K562 (cell line): Measurements from ENCODE around the gene POLR2M. TPM values are rescaled to one million over a fixed set of nuclear protein-coding genes. Genes with fewer than 3 reads are reported as not detected.
A peak's percentile ranks its signal among the peaks of the same experiment; 100 is the strongest.

Source experiments
- BRD9 ChIP-seq: fragments of 450-650 bp; IDR thresholded peaks from 2 replicates; pipeline ENCODE4 v1.6.1; 2018; ENCODE audit warnings: low read depth; ENCODE audit not compliant: partially characterized antibody
- CBX3 ChIP-seq, 2 experiments: IDR thresholded peaks; 1 replicate in 1 of 2; 2 replicates in 1 of 2; pipeline ENCODE4 v1.6.1; 2012; ENCODE audit warnings: inconsistent platforms in 2 of 2, low read length in 2 of 2, borderline replicate concordance in 1 of 2, control low read depth in 1 of 2
- CREB3L1 ChIP-seq: fragments of 450-650 bp; IDR thresholded peaks from 2 replicates; pipeline ENCODE4 v1.6.1; 2014; ENCODE audit warnings: low read depth, mild to moderate bottlenecking, moderate library complexity, borderline replicate concordance
- CTBP1 ChIP-seq: fragments of 450-650 bp; IDR thresholded peaks from 2 replicates; pipeline ENCODE4 v1.6.1; 2016; ENCODE audit warnings: borderline replicate concordance
- DPF2 ChIP-seq: fragments of 450-650 bp; IDR thresholded peaks from 2 replicates; pipeline ENCODE4 v1.6.1; 2016
- ERF ChIP-seq: fragments of 450-650 bp; formaldehyde crosslinking; IDR thresholded peaks from 2 replicates; pipeline ENCODE4 v1.4.0; 2020; ENCODE audit warnings: mild to moderate bottlenecking, mixed read lengths
- ETV1 ChIP-seq: fragments of 450-650 bp; conservative IDR thresholded peaks from 2 replicates; pipeline ENCODE4 v1.6.1; 2016; ENCODE audit warnings: missing genetic modification characterization, control low read depth, low read depth, missing compliant biosample characterization
- KLF16 ChIP-seq: IDR thresholded peaks from 2 replicates; pipeline ENCODE4 v1.6.1; 2016; ENCODE audit warnings: antibody characterized with exemption
- MEIS2 ChIP-seq: fragments of 450-650 bp; IDR thresholded peaks from 2 replicates; pipeline ENCODE4 v1.6.1; 2014; ENCODE audit warnings: mild to moderate bottlenecking; ENCODE audit not compliant: partially characterized antibody
- NCOA1 ChIP-seq: fragments of 450-650 bp; IDR thresholded peaks from 2 replicates; pipeline ENCODE4 v1.6.1; 2016; ENCODE audit warnings: low read depth
- NRF1 ChIP-seq, 2 experiments: fragments of 450-650 bp; IDR thresholded peaks in 1 of 2; conservative IDR thresholded peaks in 1 of 2; 2 replicates each; pipeline ENCODE4 v1.6.1; 2014; ENCODE audit warnings: mild to moderate bottlenecking in 2 of 2
- OTX1 ChIP-seq: fragments of 450-650 bp; formaldehyde crosslinking; IDR thresholded peaks from 2 replicates; pipeline ENCODE4 v1.4.0; 2022; ENCODE audit warnings: mild to moderate bottlenecking
- RAD21 ChIP-seq, 2 experiments: fragments of 250-450 bp in 1 of 2; fragments of 450-650 bp in 1 of 2; sonication (Bioruptor Pico) in 1 of 2; formaldehyde crosslinking in 1 of 2; IDR thresholded peaks in 1 of 2; conservative IDR thresholded peaks in 1 of 2; 2 replicates each; pipeline versions ENCODE4 v1.4.0 to v1.8.0; 2020 to 2022; ENCODE audit warnings: mild to moderate bottlenecking in 2 of 2, moderate library complexity in 1 of 2
- RB1 ChIP-seq: fragments of 450-650 bp; IDR thresholded peaks from 2 replicates; pipeline ENCODE4 v1.6.1; 2017; ENCODE audit warnings: low read depth, mild to moderate bottlenecking
- SOX6 ChIP-seq: fragments of 450-650 bp; IDR thresholded peaks from 2 replicates; pipeline ENCODE4 v1.6.1; 2014; ENCODE audit warnings: mild to moderate bottlenecking
- TCF3 ChIP-seq: sonication (generic); formaldehyde crosslinking; IDR thresholded peaks from 2 replicates; pipeline ENCODE4 v1.4.0; 2020; ENCODE audit warnings: mild to moderate bottlenecking, missing genetic modification reagents
- ZKSCAN8 ChIP-seq: fragments of 200-800 bp; sonication (Bioruptor generic); IDR thresholded peaks from 2 replicates; pipeline ENCODE4 v1.6.1; 2016; ENCODE audit warnings: missing genetic modification characterization, missing compliant biosample characterization
- ZNF318 ChIP-seq, 2 experiments: fragments of 450-650 bp; IDR thresholded peaks; 2 replicates each; pipeline ENCODE4 v1.6.1; 2016; ENCODE audit warnings: mild to moderate bottlenecking in 2 of 2, borderline replicate concordance in 1 of 2, low read depth in 1 of 2, moderate library complexity in 1 of 2
- polyA plus RNA-seq, 8 experiments: library from polyadenylated mRNA; depleted of rRNA in 4 of 8; stranded (reverse) in 5 of 8; unstranded in 3 of 8; fragments of >200 nt; fragmentation: Nextera tagmentation in 2 of 8; fragmentation: Illumina TruSeq in 1 of 8; extraction: Ambion mirVana in 2 of 8; extraction: Trizol in 1 of 8; gene quantifications; 2 replicates each; pipeline versions ENCODE4 v1.2.1 to v1.2.3, GENCODE V29; 2011 to 2014; ENCODE audit warnings: inconsistent platforms in 1 of 8, missing spikeins in 1 of 8
- total RNA-seq, 7 experiments: library from RNA; depleted of rRNA in 6 of 7; stranded (reverse); fragments of >200 nt in 6 of 7; fragmentation: Illumina TruSeq in 2 of 7; extraction: Trizol in 2 of 7; gene quantifications; 2 replicates each; pipeline versions ENCODE4 v1.2.1 to v1.2.3, GENCODE V29; 2011 to 2021; ENCODE audit warnings: low replicate concordance in 1 of 7

The POLR2M gene
- total and polyA plus RNA-seq, 9 of the 15 experiments (the other 6 are each of a cell fraction or from before 2014, with no cell fraction given), result 9.2 to 1,050 (median 43.0) TPM

GRCh38 chr15:57732526-57733331, 26.2 kb downstream of the POLR2M start (continued):
- TF ChIP-seq SOX6, result peak; percentile 92
- 0 out of 2 replicates have a peak, but pooled peaks have one; percentile 12 for TF ChIP-seq RB1
- TF ChIP-seq ERF (CRISPR knock-in tag), result no peak
- no peak for TF ChIP-seq BRD9
- TF ChIP-seq TCF3 (CRISPR knock-in tag), result peak; percentile 51
- TF ChIP-seq NRF1 (conservative IDR thresholded peaks at IDR 0.05 in 1 of 2, IDR thresholded peaks at IDR 0.05 in 1 of 2), result no peak
- TF ChIP-seq NCOA1, result 0 out of 2 replicates have a peak, but pooled peaks have one; percentile 47
- TF ChIP-seq DPF2, result peak; percentile 86
- TF ChIP-seq CBX3 (IDR thresholded peaks at IDR 0.05; ENCODE audit: borderline replicate concordance in 1 of 2, low read length in 2 of 2), result 0 out of 3 replicates have a peak, but pooled peaks of 1 of the 2 experiments have one; percentile 18
- peak; percentile 53; the same call in 1 of the 2 replicates for TF ChIP-seq ETV1
- 0 out of 2 replicates have a peak, but pooled peaks have one; percentile 12 for TF ChIP-seq CTBP1
- TF ChIP-seq RAD21 (CRISPR knock-in tag; conservative IDR thresholded peaks at IDR 0.05 in 1 of 2, IDR thresholded peaks at IDR 0.05 in 1 of 2), result peak; percentile 44 to 61
- TF ChIP-seq ZKSCAN8 (CRISPR knock-in tag), result no peak
- TF ChIP-seq CREB3L1, result peak; percentile 16; the same call in 1 of the 2 replicates
- 0 out of 4 replicates have a peak, but pooled peaks of 1 of the 2 experiments have one; percentile 35 for TF ChIP-seq ZNF318 (IDR thresholded peaks at IDR 0.05; ENCODE audit: borderline replicate concordance in 1 of 2, low read depth in 1 of 2)
- peak; percentile 54; the same call in 1 of the 2 replicates for TF ChIP-seq KLF16
- no peak for TF ChIP-seq MEIS2
- no peak for TF ChIP-seq OTX1 (CRISPR knock-in tag)
